ENCODE data around the gene LAMTOR4.

LAMTOR4 gene

DNA sequence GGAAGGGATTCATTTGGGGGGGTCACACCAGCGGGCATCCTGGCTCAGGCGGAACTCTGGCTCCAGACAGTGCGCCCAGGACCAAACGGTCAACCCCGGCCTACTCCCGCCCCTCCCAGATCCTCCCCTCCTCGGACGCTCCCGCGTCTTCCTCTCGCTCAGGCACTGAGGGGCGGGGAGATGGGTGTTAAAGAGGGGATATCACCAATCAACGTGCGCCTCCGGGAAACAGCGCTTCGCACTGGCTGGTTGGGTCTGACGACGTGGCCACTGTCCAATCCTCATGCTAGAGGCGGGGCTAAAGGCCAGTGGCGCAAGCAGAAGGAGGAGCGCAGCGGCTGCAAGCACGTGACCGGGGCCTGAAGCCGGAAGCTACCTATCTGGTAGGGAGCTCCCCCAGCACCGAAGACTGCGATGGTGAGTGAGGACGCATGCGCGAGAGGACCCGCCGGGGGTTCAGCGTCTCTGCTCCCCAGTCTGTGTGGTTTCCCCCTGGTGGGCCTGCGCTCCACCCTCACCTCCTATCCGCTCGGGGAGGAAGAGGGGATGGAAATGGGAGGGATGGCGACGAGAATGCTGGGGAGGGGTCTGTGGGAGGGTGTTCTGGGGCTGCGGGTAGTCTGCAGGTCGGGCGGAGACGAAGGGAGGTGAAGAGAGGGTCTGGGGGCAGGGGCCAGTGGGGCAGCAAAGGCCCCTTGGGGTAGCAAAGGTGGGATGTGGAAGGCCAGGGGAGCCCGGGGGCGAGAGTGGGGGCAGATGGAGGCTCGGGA is at the start of gene LAMTOR4:
Gene LAMTOR4, plus strand, starts transcription at position 360 of the 770 bp plus-strand sequence. Its CDS starts 55 bp downstream, at position 415.
- TF ChIP-seq EZH2 (IDR thresholded peaks at IDR 0.05) (no peak), POLR2AphosphoS5 (IDR thresholded peaks at IDR 0.05; ENCODE audit: borderline replicate concordance, low read depth, low read length) (peak; percentile 94)
- Histone ChIP-seq H3K36me3 (ENCODE audit: insufficient read depth, low read length) (peaks cover 10% of the 10 kb centered on the region; the same call in 1 of the 2 replicates), H3K9ac (ENCODE audit: insufficient read length) (peak within 1 kb of the TSS; percentile 90), H3K4me3 (peak within 1 kb of the TSS; percentile 90), H3K9me3 (ENCODE audit: low read depth, low read length) (no peaks in the 10 kb centered on the region), H3K27ac (peak within 1 kb of the TSS; percentile 92)
- peak; percentile 95 for DNase-seq (ENCODE audit: low read depth, low spot score)

DNA sequence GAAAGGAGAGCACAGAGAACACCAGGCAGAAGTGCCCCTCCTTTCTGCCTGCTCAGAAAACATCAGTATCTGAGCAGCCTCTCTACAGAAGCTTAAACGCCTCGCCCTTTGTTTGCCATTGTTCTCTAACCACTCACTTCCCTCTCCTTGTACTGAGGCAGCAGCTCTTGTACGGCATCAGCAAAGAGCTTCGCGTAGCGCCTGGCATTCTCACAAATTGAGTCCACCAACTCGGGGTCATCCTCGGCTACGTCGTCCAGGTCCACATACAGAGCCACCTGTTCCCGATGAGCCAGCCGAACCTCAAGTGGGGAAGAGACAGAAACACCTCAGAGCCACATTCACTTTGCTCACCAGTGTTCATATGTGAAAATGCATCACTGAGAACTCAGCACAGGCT is 49.3 kb upstream of the LAMTOR4 start:
- H3K9ac ChIP-seq (ENCODE audit: insufficient read length): peak overlapping the region; percentile 100
- H3K36me3 ChIP-seq (ENCODE audit: insufficient read depth, low read length): peaks cover 68% of the 10 kb centered on the region
- no peak for TF ChIP-seq FOXP2 (optimal IDR thresholded peaks at IDR 0.05; ENCODE audit: control extremely low read depth, extremely low read length, insufficient read depth)
- H3K9me3 ChIP-seq (ENCODE audit: low read depth, low read length): no peaks in the 10 kb centered on the region
- DNase-seq (ENCODE audit: low read depth, low spot score): no peak
- H3K4me3 ChIP-seq: peak overlapping the region; percentile 99
- peak overlapping the region; percentile 1; the same call in 1 of the 2 replicates for H3K27ac ChIP-seq

DNA sequence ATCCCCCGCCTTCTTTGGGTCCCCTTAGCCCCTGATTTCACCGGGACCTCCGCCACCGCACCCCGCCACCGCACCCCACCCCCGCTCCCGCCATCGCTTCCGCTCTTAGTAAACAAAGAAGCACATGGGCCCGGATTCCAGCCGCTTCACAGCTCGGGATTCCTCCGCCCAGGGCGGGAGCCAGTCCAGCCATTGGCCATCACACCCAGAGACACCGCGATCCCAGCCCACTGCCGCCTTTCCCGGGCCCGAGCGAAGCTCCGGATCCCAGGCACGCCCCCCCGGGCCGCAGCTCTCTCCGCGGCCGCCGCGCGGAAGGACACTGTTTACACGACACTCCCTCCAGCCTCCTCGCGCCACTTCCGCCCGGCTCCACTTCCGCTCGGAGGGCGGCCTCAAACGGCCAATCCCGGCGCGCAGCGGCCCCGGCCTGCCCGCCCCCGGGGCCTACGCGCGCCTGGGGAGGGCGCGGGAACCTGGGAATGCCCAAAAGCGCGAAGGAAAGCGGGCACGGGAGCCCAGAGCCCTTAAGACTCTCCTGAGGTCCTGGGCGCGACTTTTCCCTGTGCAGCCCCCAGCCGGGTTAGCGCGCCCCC is 48.2 kb upstream of the LAMTOR4 start:
- peaks cover 58% of the 10 kb centered on the region for H3K36me3 ChIP-seq (ENCODE audit: insufficient read depth, low read length)
- TF ChIP-seq FOXP2 (optimal IDR thresholded peaks at IDR 0.05; ENCODE audit: control extremely low read depth, extremely low read length, insufficient read depth): no peak
- TF ChIP-seq POLR2AphosphoS5 (IDR thresholded peaks at IDR 0.05; ENCODE audit: borderline replicate concordance, low read depth, low read length): peak; percentile 66; the same call in 1 of the 2 replicates

DNA sequence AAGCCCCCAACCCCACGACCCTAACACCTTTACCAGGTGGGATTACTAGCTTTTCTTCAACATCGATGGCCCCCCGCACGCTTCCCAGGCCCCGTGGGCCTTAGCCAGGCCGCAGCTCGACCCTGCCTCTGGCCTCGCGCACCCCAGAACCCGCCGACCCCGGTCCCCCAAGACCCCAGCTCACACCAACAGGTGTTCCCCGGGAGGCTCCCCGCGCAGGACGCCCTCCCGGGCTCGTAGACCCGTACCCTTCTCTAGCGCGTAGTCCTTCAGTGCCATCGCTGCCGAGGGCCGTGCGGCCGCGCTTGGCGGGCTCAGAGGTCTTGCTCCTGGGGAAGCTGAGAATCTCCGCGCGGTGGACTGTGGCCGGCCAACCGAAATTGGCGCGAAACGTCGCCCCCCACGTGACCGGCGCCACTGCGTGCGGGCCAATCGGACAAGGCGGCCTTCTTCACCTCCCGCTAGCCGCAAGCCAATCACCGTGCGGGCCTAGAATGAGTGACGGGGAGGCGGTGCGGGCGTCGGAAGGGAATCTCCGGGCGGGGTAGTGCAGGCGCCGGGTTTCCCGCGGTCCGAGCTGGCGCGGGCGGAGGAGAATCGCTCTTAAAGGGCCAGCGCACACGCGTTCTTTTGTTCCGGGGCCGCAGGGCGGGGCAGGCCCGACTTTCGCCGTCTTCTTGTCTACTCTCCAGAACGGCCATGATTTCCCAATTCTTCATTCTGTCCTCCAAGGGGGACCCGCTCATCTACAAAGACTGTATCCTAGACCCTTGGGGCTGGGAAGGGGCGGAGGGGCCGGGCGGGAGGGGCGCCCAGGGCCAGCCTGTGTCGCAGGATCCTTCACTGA is 47.5 kb upstream of the LAMTOR4 start, which contains the start of the genes AP4M1 and MCM7:
Gene AP4M1, plus strand, starts transcription at position 628 of the 847 bp plus-strand sequence. Its CDS starts 72 bp downstream, at position 700.
Gene MCM7, minus strand, starts transcription at position 382 of the 847 bp plus-strand sequence. Its CDS starts 103 bp downstream, at position 279.
- Histone ChIP-seq H3K9me3 (ENCODE audit: low read depth, low read length) (no peaks in the 10 kb centered on the region), H3K27ac (peak within 1 kb of the TSS; percentile 98), H3K9ac (ENCODE audit: insufficient read length) (peak within 1 kb of the TSS; percentile 100), H3K36me3 (ENCODE audit: insufficient read depth, low read length) (peaks cover 51% of the 10 kb centered on the region), H3K4me3 (peak within 1 kb of the TSS; percentile 99)
- peak; percentile 77 for DNase-seq (ENCODE audit: low read depth, low spot score)
- TF ChIP-seq POLR2AphosphoS5 (IDR thresholded peaks at IDR 0.05; ENCODE audit: borderline replicate concordance, low read depth, low read length) (peak; percentile 75), FOXP2 (optimal IDR thresholded peaks at IDR 0.05; ENCODE audit: control extremely low read depth, extremely low read length, insufficient read depth) (peak; percentile 62), EZH2 (IDR thresholded peaks at IDR 0.05) (no peak)

More for the DNA sequence above, 48.2 kb upstream of the LAMTOR4 start:
- DNase-seq (ENCODE audit: low read depth, low spot score): no peak
- Histone ChIP-seq H3K9me3 (ENCODE audit: low read depth, low read length) (no peaks in the 10 kb centered on the region), H3K27ac (peak overlapping the region; percentile 98), H3K4me3 (peak overlapping the region; percentile 99), H3K9ac (ENCODE audit: insufficient read length) (peak overlapping the region; percentile 100)

DNA sequence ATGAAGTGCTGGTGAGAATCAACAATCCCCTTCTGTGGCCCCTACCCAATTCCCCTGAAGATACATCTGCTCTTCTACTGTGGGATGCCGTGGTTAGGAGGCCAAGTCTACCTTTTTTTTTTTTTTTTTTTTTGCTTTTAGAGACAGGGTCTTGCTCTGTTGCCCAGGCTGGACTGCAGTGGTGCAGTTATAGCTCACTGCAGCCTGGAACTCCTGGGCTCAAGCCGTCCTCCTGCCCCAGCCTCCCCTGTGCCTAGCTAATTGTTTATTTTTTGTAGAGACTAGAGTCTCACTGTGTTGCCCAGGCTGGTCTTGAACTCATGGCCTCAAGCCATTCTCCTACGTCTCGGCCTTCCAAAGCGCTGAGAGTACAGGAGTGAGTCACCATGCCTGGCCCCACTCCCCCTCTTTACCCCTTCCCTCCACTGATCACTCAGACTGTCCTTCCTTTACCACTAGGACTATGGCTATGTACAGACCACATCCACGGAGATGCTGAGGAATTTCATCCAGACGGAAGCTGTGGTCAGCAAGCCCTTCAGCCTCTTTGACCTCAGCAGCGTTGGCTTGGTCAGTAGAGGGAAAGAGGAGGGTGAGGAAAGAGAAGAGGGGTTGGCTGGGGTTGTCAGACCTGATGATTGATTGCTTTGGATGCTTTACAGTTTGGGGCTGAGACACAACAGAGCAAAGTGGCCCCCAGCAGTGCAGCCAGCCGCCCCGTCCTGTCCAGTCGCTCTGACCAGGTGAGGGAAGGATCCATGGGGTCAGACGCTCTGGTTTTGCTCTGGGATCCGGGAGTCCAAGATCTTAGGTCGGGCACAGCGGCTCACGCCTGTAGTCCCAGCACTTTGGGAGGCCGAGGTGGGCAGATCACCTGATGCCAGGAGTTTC is 45.5 kb upstream of the LAMTOR4 start:
- no peak for DNase-seq (ENCODE audit: low read depth, low spot score)
- peak overlapping the region; percentile 99 for H3K4me3 ChIP-seq
- TF ChIP-seq POLR2AphosphoS5 (IDR thresholded peaks at IDR 0.05; ENCODE audit: borderline replicate concordance, low read depth, low read length) (no peak), FOXP2 (optimal IDR thresholded peaks at IDR 0.05; ENCODE audit: control extremely low read depth, extremely low read length, insufficient read depth) (no peak), EZH2 (IDR thresholded peaks at IDR 0.05) (no peak)
- H3K9ac ChIP-seq (ENCODE audit: insufficient read length): peak overlapping the region; percentile 91
- peaks cover 47% of the 10 kb centered on the region for H3K36me3 ChIP-seq (ENCODE audit: insufficient read depth, low read length)
- H3K9me3 ChIP-seq (ENCODE audit: low read depth, low read length): no peaks in the 10 kb centered on the region
- H3K27ac ChIP-seq: no peak overlapping the region

DNA sequence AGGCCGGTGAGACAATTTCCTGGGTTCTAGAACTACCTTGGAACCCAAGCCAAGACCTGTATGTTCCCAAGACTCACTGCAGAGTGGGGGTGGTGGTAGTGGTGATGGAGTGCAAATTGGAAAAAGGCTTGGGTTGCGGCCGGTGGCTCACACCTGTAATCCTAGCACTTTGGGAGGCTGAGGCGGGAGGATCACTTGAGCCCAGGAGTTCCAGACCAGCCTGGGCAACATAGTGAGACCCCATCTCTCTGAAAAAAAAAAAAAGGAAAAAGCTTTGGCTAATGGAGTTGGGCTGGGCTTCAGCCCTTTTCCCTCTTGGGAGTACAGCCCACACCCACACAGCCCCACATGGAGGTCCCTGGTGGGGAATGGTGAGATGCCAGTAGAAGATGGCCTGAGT is 43.2 kb upstream of the LAMTOR4 start:
- Histone ChIP-seq H3K36me3 (ENCODE audit: insufficient read depth, low read length) (peaks cover 44% of the 10 kb centered on the region; the same call in 1 of the 2 replicates), H3K9me3 (ENCODE audit: low read depth, low read length) (no peaks in the 10 kb centered on the region), H3K27ac (no peak overlapping the region), H3K9ac (ENCODE audit: insufficient read length) (no peak overlapping the region), H3K4me3 (no peak overlapping the region)
- DNase-seq (ENCODE audit: low read depth, low spot score): no peak
- TF ChIP-seq POLR2AphosphoS5 (IDR thresholded peaks at IDR 0.05; ENCODE audit: borderline replicate concordance, low read depth, low read length): no peak
- no peak for TF ChIP-seq EZH2 (IDR thresholded peaks at IDR 0.05)
- TF ChIP-seq FOXP2 (optimal IDR thresholded peaks at IDR 0.05; ENCODE audit: control extremely low read depth, extremely low read length, insufficient read depth): no peak

DNA sequence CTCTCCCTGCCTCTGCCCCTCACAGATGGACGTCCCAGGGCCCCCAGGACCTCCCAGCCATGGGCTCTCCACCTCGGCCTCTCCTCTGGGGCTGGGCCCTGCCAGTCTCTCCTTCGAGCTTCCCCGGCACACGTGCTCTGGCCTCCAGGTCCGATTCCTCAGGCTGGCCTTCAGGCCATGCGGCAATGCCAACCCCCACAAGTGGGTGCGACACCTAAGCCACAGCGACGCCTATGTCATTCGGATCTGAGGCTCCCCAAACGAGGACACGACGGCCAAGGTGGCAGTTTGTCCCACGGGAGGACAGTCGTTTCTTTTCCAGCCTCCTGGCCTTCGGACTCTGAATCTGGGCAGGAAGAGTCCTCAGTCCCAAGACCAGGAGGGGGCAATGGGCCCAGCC is 42.1 kb upstream of the LAMTOR4 start:
- H3K36me3 ChIP-seq (ENCODE audit: insufficient read depth, low read length): peaks cover 54% of the 10 kb centered on the region
- TF ChIP-seq EZH2 (IDR thresholded peaks at IDR 0.05): no peak
- TF ChIP-seq FOXP2 (optimal IDR thresholded peaks at IDR 0.05; ENCODE audit: control extremely low read depth, extremely low read length, insufficient read depth): no peak
- TF ChIP-seq POLR2AphosphoS5 (IDR thresholded peaks at IDR 0.05; ENCODE audit: borderline replicate concordance, low read depth, low read length): no peak
- H3K9ac ChIP-seq (ENCODE audit: insufficient read length): no peak overlapping the region
- no peak overlapping the region for H3K27ac ChIP-seq
- DNase-seq (ENCODE audit: low read depth, low spot score): no peak
- H3K9me3 ChIP-seq (ENCODE audit: low read depth, low read length): no peaks in the 10 kb centered on the region
- H3K4me3 ChIP-seq: no peak overlapping the region
